NCI-H226 (cell line): ENCODE data around the gene CCDC188.
A peak's percentile ranks its signal among the peaks of the same experiment; 100 is the strongest.

Experiments used
- DNase-seq: peaks from one replicate; pipeline ENCODE4 v3.0.0-alpha.2; 2015

CCDC188 gene

GRCh38 chr22:20147237-20147988 lies 3.4 kb downstream of the CCDC188 start:
- no peak for DNase-seq

GRCh38 chr22:20146777-20147176 lies 4.1 kb downstream of the CCDC188 start:
- no peak for DNase-seq

DNA sequence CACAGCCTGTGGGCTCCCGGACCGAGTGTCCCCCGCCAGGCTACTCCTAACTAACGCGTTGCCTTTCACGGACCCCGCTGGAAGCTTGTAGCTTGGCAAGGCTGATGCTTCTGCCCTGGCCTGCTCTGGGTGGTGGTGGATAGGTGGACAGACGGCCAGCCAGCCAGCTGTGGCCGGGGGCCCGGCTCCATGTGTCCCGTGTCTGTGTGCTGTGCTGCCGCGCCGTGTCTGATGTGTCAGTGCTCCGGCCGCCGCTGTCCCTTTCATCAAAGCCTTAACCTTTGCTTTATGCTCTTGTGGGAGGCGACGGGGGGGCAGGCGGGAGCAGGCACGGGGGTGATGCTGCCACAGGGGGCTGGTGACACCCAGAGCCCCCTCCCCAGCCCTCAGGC lies 5.0 kb downstream of the CCDC188 start:
- no peak for DNase-seq

DNA sequence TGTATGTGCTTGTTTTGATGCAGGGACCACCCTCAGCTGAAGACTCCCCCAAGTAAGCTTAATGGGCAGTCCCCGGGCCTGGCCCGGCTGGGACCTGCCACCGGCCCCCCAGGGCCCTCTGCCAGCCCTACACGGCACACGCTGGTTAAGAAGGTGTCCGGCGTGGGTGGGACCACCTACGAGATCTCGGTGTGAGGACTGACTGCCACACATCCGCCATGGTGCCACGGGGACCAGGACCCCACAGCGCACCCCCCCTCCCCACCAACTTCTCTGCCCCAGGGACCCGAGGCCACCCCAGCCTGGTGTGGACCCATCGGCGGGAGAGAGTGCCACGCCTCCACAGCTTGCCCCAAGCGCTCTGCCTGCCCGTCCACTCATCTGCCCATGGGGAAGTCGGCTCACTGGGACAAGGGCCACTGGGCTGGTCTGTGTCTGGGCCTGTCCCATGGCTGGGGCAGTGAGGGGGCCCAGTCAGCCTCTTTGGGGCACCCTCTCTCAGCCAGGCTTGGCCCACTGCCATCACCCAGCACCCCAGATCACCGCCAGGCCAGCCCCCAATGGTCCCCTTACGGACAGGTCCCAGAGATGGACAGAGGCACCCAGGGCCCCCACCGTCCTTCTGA lies 5.5 kb downstream of the CCDC188 start:
- no peak for DNase-seq

DNA sequence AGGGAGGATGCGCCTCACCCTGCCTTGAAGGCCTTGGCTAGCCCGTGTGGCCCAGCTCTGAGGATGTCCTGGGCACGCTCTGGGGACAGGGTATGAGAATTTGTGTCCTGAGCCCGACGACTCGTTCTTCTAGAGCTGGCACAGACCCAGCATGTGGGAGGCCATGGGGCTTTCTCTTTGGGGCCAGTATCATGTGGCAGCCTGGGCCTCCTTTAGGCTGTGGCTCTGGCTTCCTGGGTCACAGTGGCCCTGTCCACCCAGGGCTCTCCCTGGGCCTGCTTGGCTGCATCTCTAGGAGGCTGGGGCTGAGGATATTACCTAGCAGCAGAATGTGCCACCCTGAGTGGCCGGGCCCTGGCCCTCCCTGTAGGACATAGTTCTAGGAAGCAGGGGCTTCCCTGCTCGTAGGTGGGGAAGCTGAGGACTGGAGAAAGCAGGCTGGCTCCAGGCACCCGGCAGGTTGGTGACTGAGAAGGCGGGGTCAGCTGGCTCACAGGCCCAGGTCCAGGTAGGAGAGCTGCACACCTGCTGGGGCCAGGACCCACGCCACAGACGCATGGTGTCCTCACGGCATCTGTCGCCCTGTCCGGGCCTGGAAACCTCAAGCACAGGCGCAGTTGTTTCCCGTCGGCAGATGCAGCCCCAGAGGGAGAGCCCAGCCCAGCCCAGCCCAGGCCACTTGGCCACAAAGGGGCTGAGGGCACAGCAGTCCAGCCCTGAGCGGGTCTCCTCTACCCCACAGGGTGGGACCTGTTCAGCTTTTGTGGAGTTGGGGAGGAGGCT lies 6.8 kb downstream of the CCDC188 start:
- no peak for DNase-seq

GRCh38 chr22:20142711-20143621 lies 7.9 kb downstream of the CCDC188 start:
- DNase-seq, result no peak

GRCh38 chr22:20141186-20142077 lies 9.4 kb downstream of the CCDC188 start:
- peak; percentile 56 for DNase-seq

- DNase-seq, result no peak
These were observed 10.3 kb downstream of the CCDC188 start for GRCh38 chr22:20140521-20140964.

- no peak for DNase-seq
These were observed 10.8 kb downstream of the CCDC188 start for GRCh38 chr22:20140107-20140445.

DNA sequence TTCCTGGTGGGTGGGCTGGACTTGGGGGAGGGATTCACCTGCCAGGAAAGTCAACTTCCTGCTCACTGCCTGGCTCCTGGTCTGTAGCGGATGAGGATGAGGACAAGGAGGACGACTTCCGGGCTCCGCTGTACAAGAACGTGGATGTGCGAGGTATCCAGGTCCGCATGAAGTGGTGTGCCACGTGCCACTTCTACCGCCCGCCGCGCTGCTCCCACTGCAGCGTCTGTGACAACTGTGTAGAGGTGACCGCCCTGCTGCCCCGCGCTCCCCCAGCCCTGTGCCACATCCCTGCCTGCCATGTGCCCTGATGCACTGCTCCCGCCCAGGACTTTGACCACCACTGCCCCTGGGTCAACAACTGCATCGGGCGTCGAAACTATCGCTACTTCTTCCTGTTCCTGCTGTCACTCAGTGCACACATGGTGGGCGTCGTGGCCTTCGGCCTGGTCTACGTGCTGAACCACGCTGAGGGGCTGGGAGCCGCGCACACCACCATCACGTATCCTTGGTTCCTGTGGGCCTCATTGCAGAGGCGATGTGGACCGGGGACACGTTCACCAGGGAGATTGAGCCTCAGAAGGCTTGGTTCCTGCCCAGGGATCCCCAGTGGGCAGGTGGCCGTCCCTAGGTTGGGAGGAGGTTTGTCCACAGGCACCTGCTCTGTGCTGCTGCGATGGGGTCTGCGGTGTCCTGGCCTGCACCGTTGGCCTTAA lies 11.3 kb downstream of the CCDC188 start:
- no peak for DNase-seq

- no peak for DNase-seq
These were observed 12.0 kb downstream of the CCDC188 start for GRCh38 chr22:20138868-20139267.

DNA sequence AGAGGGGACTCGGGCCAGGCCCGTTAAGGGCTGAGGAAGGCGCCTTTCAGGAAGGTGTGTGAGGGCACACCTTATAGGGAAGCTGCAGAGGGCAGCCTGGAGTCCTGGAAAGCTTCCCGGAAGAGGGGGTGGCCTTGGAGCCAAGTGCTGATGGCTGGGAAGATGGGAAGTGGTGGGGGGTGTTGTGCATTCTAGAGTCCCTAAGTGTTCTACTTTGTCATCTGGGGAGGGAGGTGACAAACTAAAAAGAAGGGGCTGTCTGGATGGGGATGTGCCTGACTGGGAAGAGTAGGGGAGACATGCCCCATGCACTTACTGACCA lies 12.5 kb downstream of the CCDC188 start:
- DNase-seq, result no peak

DNA sequence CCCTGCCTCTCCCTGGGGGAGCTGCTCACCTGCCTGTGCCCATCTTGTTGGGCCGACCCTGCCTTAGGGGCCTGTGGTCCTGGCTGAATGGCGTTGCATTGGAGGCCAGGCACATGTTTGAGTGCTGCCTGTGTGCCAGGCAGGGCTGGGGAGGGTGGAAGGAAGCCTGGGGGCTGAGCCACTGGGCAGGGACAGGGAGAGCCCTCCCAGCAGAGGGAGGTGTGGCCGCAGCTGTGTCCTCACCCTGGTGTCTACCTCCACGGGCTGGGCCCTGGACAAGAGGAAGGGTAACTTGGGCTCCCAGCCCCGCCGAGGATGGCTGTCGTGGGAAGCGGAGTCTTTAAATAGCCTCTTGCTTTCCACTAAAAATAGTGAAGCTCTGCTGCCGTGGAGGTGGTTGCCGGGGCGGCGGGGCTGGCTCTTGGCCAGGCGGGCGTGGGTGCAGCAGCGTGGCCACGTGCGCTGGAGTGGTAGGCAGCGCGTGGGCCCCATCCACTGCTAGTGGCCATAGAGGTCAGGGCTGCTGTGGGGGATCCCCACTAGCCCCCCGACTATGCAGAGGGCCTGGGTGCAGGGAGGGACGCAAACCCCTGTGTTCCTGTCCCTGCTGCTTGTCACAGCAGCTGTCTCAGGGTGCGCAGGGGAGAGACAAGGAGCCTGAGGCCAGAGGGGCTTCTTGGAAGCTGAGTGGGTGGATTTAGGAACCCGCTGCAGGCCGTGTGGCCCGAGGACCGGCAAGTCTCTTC lies 13.0 kb downstream of the CCDC188 start:
- no peak for DNase-seq

DNA sequence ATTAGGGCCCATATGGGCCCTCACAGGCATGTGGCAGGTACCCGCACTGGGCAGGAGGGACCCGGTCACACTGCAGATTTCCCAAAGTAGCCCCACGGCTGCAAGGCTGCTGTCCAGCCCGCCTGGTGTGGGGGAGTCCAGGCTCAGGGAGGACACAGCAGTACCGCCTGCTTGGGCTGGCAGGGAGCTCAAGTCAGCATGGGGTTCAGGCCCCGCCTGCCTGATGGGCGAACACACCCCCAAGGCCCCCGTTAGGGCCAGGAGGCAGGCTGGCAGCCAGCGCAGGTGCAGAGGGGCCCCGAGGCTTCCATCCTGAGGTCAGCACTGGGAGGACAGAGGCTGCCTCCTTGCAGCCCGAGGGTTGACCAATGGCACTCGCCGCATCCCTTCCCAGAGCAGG lies 13.7 kb downstream of the CCDC188 start:
- DNase-seq, result no peak

- no peak for DNase-seq
These were observed 14.3 kb downstream of the CCDC188 start for GRCh38 chr22:20136603-20136873.

GRCh38 chr22:20135806-20136602 lies 14.9 kb downstream of the CCDC188 start:
- no peak for DNase-seq

DNA sequence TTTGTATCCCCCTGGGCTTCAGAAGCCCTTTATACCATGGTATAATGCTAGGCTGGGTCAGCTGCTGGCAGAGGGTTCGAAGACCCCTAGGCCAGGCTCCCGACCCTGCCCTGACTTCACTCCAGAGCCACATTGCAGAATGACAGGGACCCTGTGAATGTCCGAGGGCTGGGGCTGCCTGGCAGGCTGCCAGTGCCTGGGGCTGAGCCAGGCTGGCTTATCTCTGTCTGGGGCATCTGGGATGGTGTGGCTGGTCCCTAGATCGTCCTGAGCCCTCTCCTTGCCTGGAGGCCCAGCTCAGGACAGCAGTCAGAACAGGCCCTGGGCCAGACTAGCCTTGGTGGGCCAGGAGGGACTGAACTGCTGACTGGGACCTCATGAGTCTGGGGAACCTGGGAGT lies 15.6 kb downstream of the CCDC188 start:
- no peak for DNase-seq

GRCh38 chr22:20133930-20134549 lies 16.8 kb downstream of the CCDC188 start:
- no peak for DNase-seq

DNA sequence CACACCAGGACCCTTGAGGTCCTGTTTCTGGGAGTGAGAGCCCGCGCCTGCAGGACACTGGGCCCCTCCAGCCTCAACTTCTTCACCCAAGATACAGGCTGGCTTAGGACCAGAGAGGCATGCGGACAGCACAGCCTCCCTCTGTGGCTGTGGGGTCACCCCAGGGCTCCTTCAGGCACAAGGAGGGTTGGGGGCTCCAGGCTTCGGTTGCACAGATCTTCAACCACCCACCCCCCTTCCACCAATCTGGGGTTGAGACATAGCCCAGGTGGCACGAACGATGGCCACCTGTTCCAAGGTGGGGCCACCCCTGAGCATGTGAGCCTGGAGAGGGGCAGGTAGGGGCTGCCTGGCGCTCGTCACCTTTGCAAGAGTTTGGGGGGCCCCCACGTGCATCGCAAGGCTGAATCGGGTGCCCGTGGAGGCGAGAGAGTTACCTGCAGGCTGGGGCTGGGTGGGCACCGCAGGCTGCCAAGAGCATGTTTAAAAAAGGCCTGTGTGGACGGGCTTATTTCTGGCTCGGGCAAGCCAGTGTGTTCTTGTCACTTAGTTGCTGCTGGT lies 18.1 kb downstream of the CCDC188 start:
- DNase-seq, result no peak
